MM.1S (cell line): ENCODE results near the gene FGFR2.

Experiments
- CTCF ChIP-seq: fragments of 300-600 bp; sonication (generic); IDR thresholded peaks from 2 replicates; pipeline ENCODE4 v1.5.1; 2016; ENCODE audit warnings: antibody characterized with exemption, low read length, mixed read lengths
- EZH2 ChIP-seq: fragments of 300-600 bp; sonication (generic); optimal IDR thresholded peaks from 2 replicates; pipeline ENCODE3; 2017; ENCODE audit warnings: low read depth, mild to moderate bottlenecking, antibody characterized with exemption, low read length, mixed read lengths
- EZH2phosphoT487 ChIP-seq: fragments of 300-600 bp; sonication (generic); IDR thresholded peaks from 2 replicates; pipeline ENCODE4 v1.6.1; 2018; ENCODE audit warnings: antibody characterized with exemption, low read length

GRCh38 chr10:121465215-121465614 lies 133.0 kb downstream of the FGFR2 start:
- TF ChIP-seq CTCF (no peak), EZH2 (no peak), EZH2phosphoT487 (no peak)
